ENCODE data around the gene SH3TC2.

Gene SH3TC2

DNA sequence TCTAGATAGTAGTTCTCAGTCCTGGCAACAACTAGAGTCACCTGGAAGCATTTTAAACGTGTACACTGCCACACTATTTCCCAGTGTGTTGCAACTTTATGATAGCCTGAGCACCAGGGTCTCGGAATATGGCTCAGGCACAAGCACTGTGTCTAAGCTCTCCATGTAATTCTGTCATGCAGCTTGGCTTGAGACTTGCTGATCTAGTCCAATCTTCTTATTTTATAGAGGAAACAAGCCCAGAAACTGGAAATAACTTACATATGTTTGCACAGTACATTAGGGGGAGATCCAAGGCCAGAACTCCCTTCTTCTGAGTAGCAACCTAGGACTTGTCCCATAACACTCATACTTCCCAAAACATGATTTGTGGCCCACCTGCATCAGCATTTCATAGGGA lies 49.1 kb downstream of the SH3TC2 start:
- H3K9ac ChIP-seq (ENCODE audit: insufficient read length, low read depth) = no peak overlapping the region
- H3K9me3 ChIP-seq (ENCODE audit: insufficient read depth, low read length) = no peaks in the 10 kb centered on the region
- no peak overlapping the region for H3K4me3 ChIP-seq (ENCODE audit: insufficient read length, low read depth)
- no peaks in the 10 kb centered on the region for H3K27me3 ChIP-seq (ENCODE audit: insufficient read depth, insufficient read length)
- H3K4me1 ChIP-seq (ENCODE audit: insufficient read depth, insufficient read length) = no peaks in the 10 kb centered on the region
- H3K36me3 ChIP-seq (ENCODE audit: insufficient read depth, insufficient read length, low read length) = no peaks in the 10 kb centered on the region
- no peak for DNase-seq (ENCODE audit: low read depth, low spot score)
- no peak for TF ChIP-seq SUZ12 (IDR thresholded peaks at IDR 0.05; ENCODE audit: extremely low read depth, insufficient read depth, insufficient read length)
- TF ChIP-seq YY1 (IDR thresholded peaks at IDR 0.05; ENCODE audit: insufficient read depth, insufficient read length) = no peak
- TF ChIP-seq ZNF274 (IDR thresholded peaks at IDR 0.05; ENCODE audit: low read depth, low read length) = no peak

DNA sequence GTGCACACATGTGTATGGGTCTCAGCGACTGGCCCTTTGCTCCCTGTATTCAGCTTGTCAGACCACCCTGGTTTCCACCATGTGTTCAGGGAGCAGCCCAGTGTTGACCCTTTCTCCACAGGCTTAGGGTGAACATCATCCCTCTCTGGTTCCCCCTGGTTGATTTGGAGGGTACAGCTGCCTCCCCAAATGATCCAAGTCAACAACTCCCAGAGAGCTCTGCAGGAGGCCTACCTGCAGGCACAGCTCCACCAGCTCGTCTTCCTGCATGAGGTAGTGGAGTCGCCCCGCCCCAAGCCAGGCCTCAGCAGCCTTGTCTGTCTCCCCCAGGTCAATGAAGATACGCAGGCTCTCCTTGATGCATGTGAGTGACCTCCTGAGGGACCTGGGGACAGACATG lies 50.5 kb downstream of the SH3TC2 start:
- Histone ChIP-seq H3K9me3 (ENCODE audit: insufficient read depth, low read length) (no peaks in the 10 kb centered on the region), H3K36me3 (ENCODE audit: insufficient read depth, insufficient read length, low read length) (no peaks in the 10 kb centered on the region), H3K4me1 (ENCODE audit: insufficient read depth, insufficient read length) (no peaks in the 10 kb centered on the region), H3K9ac (ENCODE audit: insufficient read length, low read depth) (no peak overlapping the region), H3K27me3 (ENCODE audit: insufficient read depth, insufficient read length) (no peaks in the 10 kb centered on the region), H3K4me3 (ENCODE audit: insufficient read length, low read depth) (no peak overlapping the region)
- TF ChIP-seq ZNF274 (IDR thresholded peaks at IDR 0.05; ENCODE audit: low read depth, low read length) (no peak), YY1 (IDR thresholded peaks at IDR 0.05; ENCODE audit: insufficient read depth, insufficient read length) (no peak), SUZ12 (IDR thresholded peaks at IDR 0.05; ENCODE audit: extremely low read depth, insufficient read depth, insufficient read length) (no peak)
- no peak for DNase-seq (ENCODE audit: low read depth, low spot score)

DNA sequence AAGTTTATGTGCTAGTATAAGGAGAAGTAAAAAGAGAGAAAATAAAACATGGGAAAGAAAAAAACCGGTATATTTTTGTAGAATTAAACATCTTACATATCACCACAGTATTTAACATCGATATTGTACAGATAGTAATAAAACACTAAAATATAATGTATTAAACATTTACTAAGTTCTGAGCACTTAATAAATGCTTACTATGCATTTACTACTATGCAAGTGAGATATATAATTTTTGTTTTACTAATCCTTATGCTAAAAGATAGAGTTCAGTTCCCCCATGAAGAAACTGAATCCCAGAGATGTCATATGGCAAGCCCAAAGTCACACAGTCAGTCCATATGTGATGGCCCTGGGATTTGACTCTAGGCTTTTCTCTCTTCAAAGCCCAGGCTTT lies 51.1 kb downstream of the SH3TC2 start:
- Histone ChIP-seq H3K4me3 (ENCODE audit: insufficient read length, low read depth) (no peak overlapping the region), H3K36me3 (ENCODE audit: insufficient read depth, insufficient read length, low read length) (peaks cover 2% of the 10 kb centered on the region), H3K4me1 (ENCODE audit: insufficient read depth, insufficient read length) (no peaks in the 10 kb centered on the region), H3K27me3 (ENCODE audit: insufficient read depth, insufficient read length) (no peaks in the 10 kb centered on the region), H3K9ac (ENCODE audit: insufficient read length, low read depth) (no peak overlapping the region), H3K9me3 (ENCODE audit: insufficient read depth, low read length) (no peaks in the 10 kb centered on the region)
- TF ChIP-seq SUZ12 (IDR thresholded peaks at IDR 0.05; ENCODE audit: extremely low read depth, insufficient read depth, insufficient read length) = no peak
- TF ChIP-seq ZNF274 (IDR thresholded peaks at IDR 0.05; ENCODE audit: low read depth, low read length) = no peak
- no peak for TF ChIP-seq YY1 (IDR thresholded peaks at IDR 0.05; ENCODE audit: insufficient read depth, insufficient read length)
- no peak for DNase-seq (ENCODE audit: low read depth, low spot score)

DNA sequence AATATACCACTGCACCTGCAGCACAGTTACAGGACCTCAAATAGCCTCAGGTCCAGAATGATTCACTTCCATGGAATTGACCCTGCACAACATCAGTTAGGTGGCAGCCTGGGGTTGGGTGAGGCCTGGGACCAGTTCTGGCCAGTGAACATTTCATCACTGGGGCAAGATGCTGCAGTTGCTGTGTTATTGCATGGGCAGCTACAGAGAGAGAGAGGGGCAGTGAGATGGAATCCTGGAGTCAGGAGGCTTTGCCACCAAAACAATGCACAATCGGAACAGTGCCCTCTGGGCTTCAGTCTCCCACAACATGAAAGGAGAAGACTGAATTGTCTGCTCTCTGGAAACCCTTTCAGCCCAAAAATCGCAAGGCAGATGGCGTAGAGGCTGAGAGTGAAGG lies 51.8 kb downstream of the SH3TC2 start:
- H3K4me3 ChIP-seq (ENCODE audit: insufficient read length, low read depth) = no peak overlapping the region
- H3K4me1 ChIP-seq (ENCODE audit: insufficient read depth, insufficient read length) = no peaks in the 10 kb centered on the region
- H3K9me3 ChIP-seq (ENCODE audit: insufficient read depth, low read length) = no peaks in the 10 kb centered on the region
- TF ChIP-seq SUZ12 (IDR thresholded peaks at IDR 0.05; ENCODE audit: extremely low read depth, insufficient read depth, insufficient read length) (no peak), YY1 (IDR thresholded peaks at IDR 0.05; ENCODE audit: insufficient read depth, insufficient read length) (no peak), ZNF274 (IDR thresholded peaks at IDR 0.05; ENCODE audit: low read depth, low read length) (no peak)
- no peaks in the 10 kb centered on the region for H3K27me3 ChIP-seq (ENCODE audit: insufficient read depth, insufficient read length)
- H3K9ac ChIP-seq (ENCODE audit: insufficient read length, low read depth) = no peak overlapping the region
- H3K36me3 ChIP-seq (ENCODE audit: insufficient read depth, insufficient read length, low read length) = peaks cover 6% of the 10 kb centered on the region
- DNase-seq (ENCODE audit: low read depth, low spot score) = no peak

DNA sequence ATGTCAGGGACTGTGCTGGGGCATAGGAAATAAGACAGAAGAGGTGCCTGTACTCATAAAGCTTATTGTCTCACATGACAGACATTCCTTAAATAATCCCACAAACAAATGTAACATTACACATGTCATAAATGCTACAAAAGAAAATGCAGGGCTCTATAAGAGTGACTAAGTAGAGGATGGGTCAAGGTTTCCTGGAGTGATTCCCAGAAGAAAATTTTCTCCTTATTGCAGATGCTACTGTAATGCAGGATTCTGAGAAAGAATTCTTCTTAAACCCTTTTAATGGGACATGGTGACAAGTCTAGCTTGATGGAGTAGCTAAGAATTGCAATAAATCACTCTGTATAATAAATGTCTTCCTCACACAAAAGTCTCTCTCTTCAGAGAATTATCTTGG lies 55.7 kb downstream of the SH3TC2 start:
- Histone ChIP-seq H3K4me1 (ENCODE audit: insufficient read depth, insufficient read length) (no peaks in the 10 kb centered on the region), H3K27me3 (ENCODE audit: insufficient read depth, insufficient read length) (no peaks in the 10 kb centered on the region), H3K4me3 (ENCODE audit: insufficient read length, low read depth) (no peak overlapping the region), H3K36me3 (ENCODE audit: insufficient read depth, insufficient read length, low read length) (peaks cover 6% of the 10 kb centered on the region), H3K9me3 (ENCODE audit: insufficient read depth, low read length) (no peaks in the 10 kb centered on the region), H3K9ac (ENCODE audit: insufficient read length, low read depth) (no peak overlapping the region)
- DNase-seq (ENCODE audit: low read depth, low spot score) = no peak
- no peak for TF ChIP-seq ZNF274 (IDR thresholded peaks at IDR 0.05; ENCODE audit: low read depth, low read length)
- TF ChIP-seq SUZ12 (IDR thresholded peaks at IDR 0.05; ENCODE audit: extremely low read depth, insufficient read depth, insufficient read length) = no peak
- TF ChIP-seq YY1 (IDR thresholded peaks at IDR 0.05; ENCODE audit: insufficient read depth, insufficient read length) = no peak

DNA sequence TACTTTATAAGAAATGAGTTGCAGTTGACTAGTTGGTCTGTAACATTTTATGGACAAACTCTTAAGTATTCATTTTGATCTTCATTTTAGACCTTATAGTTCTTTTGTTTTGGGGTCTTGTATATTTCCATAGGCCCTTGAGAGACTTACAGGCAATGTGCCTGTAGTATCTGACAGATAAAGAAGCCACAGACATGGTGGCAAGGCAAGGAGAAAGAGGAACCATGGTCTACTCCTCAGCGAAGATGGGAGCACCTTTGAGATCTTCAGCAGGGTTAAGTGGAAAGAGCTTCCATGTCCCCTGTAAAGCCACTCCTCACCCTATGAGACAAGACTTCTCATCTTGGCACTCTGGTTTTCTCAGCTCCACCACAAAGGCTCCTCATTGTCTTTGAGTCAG lies 56.4 kb downstream of the SH3TC2 start:
- no peak overlapping the region for H3K9ac ChIP-seq (ENCODE audit: insufficient read length, low read depth)
- no peak for DNase-seq (ENCODE audit: low read depth, low spot score)
- TF ChIP-seq ZNF274 (IDR thresholded peaks at IDR 0.05; ENCODE audit: low read depth, low read length) (no peak), SUZ12 (IDR thresholded peaks at IDR 0.05; ENCODE audit: extremely low read depth, insufficient read depth, insufficient read length) (no peak), YY1 (IDR thresholded peaks at IDR 0.05; ENCODE audit: insufficient read depth, insufficient read length) (no peak)
- no peaks in the 10 kb centered on the region for H3K4me1 ChIP-seq (ENCODE audit: insufficient read depth, insufficient read length)
- peaks cover 6% of the 10 kb centered on the region for H3K36me3 ChIP-seq (ENCODE audit: insufficient read depth, insufficient read length, low read length)
- H3K27me3 ChIP-seq (ENCODE audit: insufficient read depth, insufficient read length) = no peaks in the 10 kb centered on the region
- H3K9me3 ChIP-seq (ENCODE audit: insufficient read depth, low read length) = no peaks in the 10 kb centered on the region
- no peak overlapping the region for H3K4me3 ChIP-seq (ENCODE audit: insufficient read length, low read depth)

DNA sequence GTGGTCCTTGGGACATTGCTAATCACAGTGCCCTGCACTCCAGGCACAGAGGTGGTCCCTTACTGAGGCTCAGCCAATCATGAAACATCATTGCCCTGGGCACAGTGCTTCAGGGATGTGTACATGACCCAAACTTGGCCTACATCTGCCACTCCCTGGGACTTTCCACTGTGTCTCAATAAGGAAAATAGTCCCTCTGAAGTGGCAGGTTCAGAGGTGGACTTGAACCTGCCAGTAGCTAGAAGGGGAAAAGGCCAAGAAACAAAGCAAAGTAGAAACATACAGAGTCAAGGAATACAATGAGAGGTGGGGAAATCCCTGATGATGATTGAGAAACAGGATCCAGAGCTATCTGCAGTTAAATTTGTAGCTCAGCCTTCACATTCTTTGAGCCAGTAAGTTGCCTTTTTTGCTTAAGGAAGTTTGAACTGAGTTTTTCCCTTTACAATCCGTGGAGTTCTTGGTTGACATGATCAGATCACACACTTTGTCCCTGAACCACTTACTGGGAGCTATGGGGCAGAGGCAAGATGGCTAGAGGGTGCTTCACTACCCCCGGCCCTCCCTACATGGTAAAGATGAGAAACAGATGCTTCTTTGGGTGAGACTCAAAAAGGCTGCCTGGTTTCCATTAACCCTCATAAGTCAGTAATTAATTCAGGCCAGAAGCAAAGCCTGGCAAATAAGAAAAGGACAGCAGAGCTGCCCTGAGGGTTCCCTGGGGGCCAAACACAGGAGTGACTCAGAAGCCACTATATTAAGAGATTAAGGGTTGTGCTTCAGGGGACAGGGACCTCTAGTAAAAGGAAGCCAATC lies 57.6 kb downstream of the SH3TC2 start:
- H3K4me3 ChIP-seq (ENCODE audit: insufficient read length, low read depth) = no peak overlapping the region
- H3K9ac ChIP-seq (ENCODE audit: insufficient read length, low read depth) = no peak overlapping the region
- DNase-seq (ENCODE audit: low read depth, low spot score) = no peak
- H3K9me3 ChIP-seq (ENCODE audit: insufficient read depth, low read length) = no peaks in the 10 kb centered on the region
- H3K36me3 ChIP-seq (ENCODE audit: insufficient read depth, insufficient read length, low read length) = peaks cover 6% of the 10 kb centered on the region
- no peaks in the 10 kb centered on the region for H3K4me1 ChIP-seq (ENCODE audit: insufficient read depth, insufficient read length)
- no peak for TF ChIP-seq SUZ12 (IDR thresholded peaks at IDR 0.05; ENCODE audit: extremely low read depth, insufficient read depth, insufficient read length)
- no peak for TF ChIP-seq ZNF274 (IDR thresholded peaks at IDR 0.05; ENCODE audit: low read depth, low read length)
- TF ChIP-seq YY1 (IDR thresholded peaks at IDR 0.05; ENCODE audit: insufficient read depth, insufficient read length) = no peak
- H3K27me3 ChIP-seq (ENCODE audit: insufficient read depth, insufficient read length) = no peaks in the 10 kb centered on the region

Measured in NT2/D1 (cell line).